ENCODE measurements around the gene EPHX1. TPM values are rescaled to one million over a fixed set of nuclear protein-coding genes. Genes with fewer than 3 reads are reported as not detected.
A peak's percentile ranks its signal among the peaks of the same experiment; 100 is the strongest.

The EPHX1 gene
- total RNA-seq, 4 donors from 2014 or later = 28.9 to 109 (median 59.9) TPM

- H3K4me3 ChIP-seq = no peak overlapping the region
- H3K27ac ChIP-seq = no peak overlapping the region
- no peaks in the 10 kb centered on the region for H3K27me3 ChIP-seq
- no peaks in the 10 kb centered on the region for H3K9me3 ChIP-seq
- no peak for TF ChIP-seq CTCF (IDR thresholded peaks at IDR 0.05)
- TF ChIP-seq POLR2A (IDR thresholded peaks at IDR 0.05) = no peak
- peaks cover 0 to 22% (median 0%) of the 10 kb centered on the region in 4 donors for H3K4me1 ChIP-seq
- no peak for DNase-seq
- no peaks in the 10 kb centered on the region for H3K36me3 ChIP-seq
Observed at GRCh38 chr1:225772848-225773247, 37.1 kb upstream of the EPHX1 start.

- H3K9me3 ChIP-seq = no peaks in the 10 kb centered on the region
- no peaks in the 10 kb centered on the region for H3K27me3 ChIP-seq
- TF ChIP-seq CTCF (IDR thresholded peaks at IDR 0.05) = no peak
- no peak for TF ChIP-seq POLR2A (IDR thresholded peaks at IDR 0.05)
- H3K36me3 ChIP-seq = no peaks in the 10 kb centered on the region
- H3K27ac ChIP-seq = no peak overlapping the region
- H3K4me1 ChIP-seq = peaks cover 0 to 31% (median 5%) of the 10 kb centered on the region in 4 donors
- no peak for DNase-seq
- H3K4me3 ChIP-seq = no peak overlapping the region
Observed at GRCh38 chr1:225774281-225775147, 35.4 kb upstream of the EPHX1 start.

- H3K4me1 ChIP-seq = peaks cover 0 to 45% (median 11%) of the 10 kb centered on the region in 4 donors
Observed at GRCh38 chr1:225776294-225776693, 33.6 kb upstream of the EPHX1 start.

GRCh38 chr1:225777058-225777582 lies 32.8 kb upstream of the EPHX1 start:
- Histone ChIP-seq H3K9me3 (no peaks in the 10 kb centered on the region), H3K27ac (peak overlapping the region; percentile 89 to 98 (median 94)), H3K4me1 (peaks cover 0 to 42% (median 11%) of the 10 kb centered on the region in 4 donors), H3K27me3 (no peaks in the 10 kb centered on the region), H3K36me3 (no peaks in the 10 kb centered on the region), H3K4me3 (peak overlapping the region; percentile 66 to 96 (median 75))
- TF ChIP-seq POLR2A (IDR thresholded peaks at IDR 0.05) = no peak
- DNase-seq = no peak

More at GRCh38 chr1:225776294-225776693, 33.6 kb upstream of the EPHX1 start:
- Histone ChIP-seq H3K27me3 (no peaks in the 10 kb centered on the region), H3K27ac (no peak overlapping the region), H3K9me3 (no peaks in the 10 kb centered on the region), H3K36me3 (no peaks in the 10 kb centered on the region), H3K4me3 (no peak overlapping the region)
- TF ChIP-seq CTCF (IDR thresholded peaks at IDR 0.05) (no peak), POLR2A (IDR thresholded peaks at IDR 0.05) (no peak)
- no peak for DNase-seq

GRCh38 chr1:225777583-225778336 lies 32.2 kb upstream of the EPHX1 start, which contains the start of gene SRP9:
SRP9 (plus strand) TSS chr1:225777826; CDS start chr1:225777941, 115 bp downstream.
- Histone ChIP-seq H3K36me3 (no peaks in the 10 kb centered on the region), H3K4me3 (peak within 1 kb of the TSS; percentile 66 to 96 (median 75)), H3K9me3 (no peaks in the 10 kb centered on the region), H3K4me1 (peaks cover 0 to 43% (median 11%) of the 10 kb centered on the region in 4 donors), H3K27ac (peak within 1 kb of the TSS; percentile 89 to 98 (median 94)), H3K27me3 (no peaks in the 10 kb centered on the region)
- TF ChIP-seq CTCF (IDR thresholded peaks at IDR 0.05) (peak; percentile 88 to 97 (median 94)), POLR2A (IDR thresholded peaks at IDR 0.05) (peak; percentile 78 to 81)
- DNase-seq = peak; percentile 97 to 100 (median 99)

Measured in Peyer's patch (tissue), 4 donors.